HepG2 (cell line): Measurements from ENCODE around the gene TRAPPC5. TPM values are rescaled to one million over a fixed set of nuclear protein-coding genes. Genes with fewer than 3 reads are reported as not detected.

ENCODE experiments used
- ATAC-seq: fragments of 200-7000 bp; cut with Tn5 transposase; 3 replicates; pipeline ENCODE4 v1.9.1; 2020; ENCODE audit warnings: mild to moderate bottlenecking, moderate library complexity
- BruUV-seq: library from RNA; stranded (reverse); fragments of 400-500 nt; replicated peaks from 2 replicates; lab custom pipeline; 2021; lab: Mats Ljungman, UMichigan
- CTCF ChIA-PET: fragments of 300-600 bp; formaldehyde crosslinking; extraction: SDS; loops from one replicate; lab custom pipeline; 2021; ENCODE audit warnings: low total read pairs, inconsistent platforms, low intra/inter-chr PET ratio; lab: Yijun Ruan, JAX
- POLR2A ChIA-PET: fragments of 350-600 bp; sonication (Branson Sonifier 250); formaldehyde crosslinking; loops from one replicate; lab custom pipeline; 2020; ENCODE audit warnings: antibody characterized with exemption, inconsistent platforms; lab: Yijun Ruan, JAX
- DNase-seq: peaks from one replicate; pipeline ENCODE4 v3.0.0-alpha.2; 2015; ENCODE audit warnings: low spot score
- FAIRE-seq: peaks from 3 replicates; lab custom pipeline; 2011; peaks lifted over from hg19 to GRCh38; lab: Jason Lieb, UNC
- H2AFZ ChIP-seq: one replicate; pipeline ENCODE4 v1.6.1; 2011; ENCODE audit warnings: low read length, inconsistent platforms
- H3K27ac ChIP-seq: fragments of 300-600 bp; 3 replicates; pipeline ENCODE4 v1.8.0; 2011; ENCODE audit warnings: mixed run types, mild to moderate bottlenecking, mixed read lengths, low read length, inconsistent platforms; ENCODE audit not compliant: insufficient read depth; ENCODE audit errors: extremely low read length
- H3K27me3 ChIP-seq, 2 experiments: fragments of 200-600 bp in 1 of 2; 2 replicates in 1 of 2; 3 replicates in 1 of 2; pipeline versions ENCODE4 v1.6.0 to v1.8.0; 2011; ENCODE audit warnings: low read length in 2 of 2, mild to moderate bottlenecking in 2 of 2, moderate library complexity in 2 of 2, inconsistent platforms in 1 of 2; ENCODE audit not compliant: insufficient read depth in 2 of 2, control insufficient read depth in 1 of 2
- H3K36me3 ChIP-seq, 2 experiments: fragments of 200-600 bp in 1 of 2; replicated peaks in 1 of 2; 2 replicates in 1 of 2; 3 replicates in 1 of 2; pipeline versions ENCODE4 v1.5.1 to v1.8.0; 2011; ENCODE audit warnings: low read length in 2 of 2, inconsistent platforms in 1 of 2; ENCODE audit not compliant: insufficient read depth in 2 of 2, control insufficient read depth in 1 of 2
- H3K4me1 ChIP-seq: 2 replicates; pipeline ENCODE4 v1.5.1; 2012; ENCODE audit warnings: low read length, inconsistent platforms; ENCODE audit not compliant: insufficient read depth
- H3K4me2 ChIP-seq: 2 replicates; pipeline ENCODE4 v1.6.0; 2011; ENCODE audit warnings: low read depth, low read length, inconsistent platforms
- H3K4me3 ChIP-seq, 3 experiments: fragments of 200-600 bp in 1 of 3; sonication (generic), shearing (Covaris generic) in 1 of 3; replicated peaks in 1 of 3; 2 replicates each; pipeline ENCODE4 v1.5.1; 2011 to 2016; ENCODE audit warnings: low read length in 3 of 3, inconsistent platforms in 2 of 3, low read depth in 2 of 3, mild to moderate bottlenecking in 2 of 3, control low read depth in 1 of 3, mixed read lengths in 1 of 3; ENCODE audit not compliant: insufficient read depth in 1 of 3
- H3K79me2 ChIP-seq: one replicate; pipeline ENCODE4 v1.6.1; 2011; ENCODE audit warnings: low read length, inconsistent platforms; ENCODE audit not compliant: insufficient read depth
- H3K9ac ChIP-seq: 2 replicates; pipeline ENCODE4 v1.6.0; 2011; ENCODE audit warnings: mild to moderate bottlenecking, low read depth, low read length, inconsistent platforms; ENCODE audit not compliant: insufficient read depth
- H3K9me3 ChIP-seq: 2 replicates; pipeline ENCODE4 v1.5.1; 2012; ENCODE audit warnings: mild to moderate bottlenecking, low read length
- H4K20me1 ChIP-seq: 2 replicates; pipeline ENCODE4 v1.6.0; 2011; ENCODE audit warnings: inconsistent platforms, mild to moderate bottlenecking, low read length, moderate library complexity; ENCODE audit not compliant: insufficient read depth
- ARID5B ChIP-seq: IDR thresholded peaks from 2 replicates; pipeline ENCODE4 v1.4.0; 2020; ENCODE audit warnings: mild to moderate bottlenecking, missing genetic modification reagents
- ATF4 ChIP-seq, 2 experiments: fragments of 450-650 bp in 1 of 2; sonication (generic) in 1 of 2; formaldehyde crosslinking; IDR thresholded peaks; 2 replicates each; pipeline versions ENCODE4 v1.5.0 to v1.8.0; 2020 to 2022; ENCODE audit warnings: mild to moderate bottlenecking in 1 of 2, missing genetic modification reagents in 1 of 2
- HMG20A ChIP-seq: IDR thresholded peaks from 2 replicates; pipeline ENCODE4 v1.6.1; 2016; ENCODE audit warnings: borderline replicate concordance
- REPIN1 ChIP-seq: sonication (generic); formaldehyde crosslinking; IDR thresholded peaks from 2 replicates; pipeline ENCODE4 v1.8.0; 2022; ENCODE audit warnings: missing genetic modification reagents, low read depth, mild to moderate bottlenecking, borderline replicate concordance
- SPEN ChIP-seq: sonication (generic); formaldehyde crosslinking; IDR thresholded peaks from 2 replicates; pipeline ENCODE4 v1.5.1; 2020; ENCODE audit warnings: low read depth, mild to moderate bottlenecking, missing genetic modification reagents
- ZMYM4 ChIP-seq: sonication (generic); formaldehyde crosslinking; IDR thresholded peaks from 2 replicates; pipeline ENCODE4 v1.8.1; 2023; ENCODE audit warnings: mild to moderate bottlenecking, missing genetic modification reagents
- ZNF124 ChIP-seq: sonication (generic); formaldehyde crosslinking; IDR thresholded peaks from 2 replicates; pipeline ENCODE4 v1.4.0; 2020; ENCODE audit warnings: missing genetic modification reagents
- ZNF773 ChIP-seq: sonication (generic); formaldehyde crosslinking; IDR thresholded peaks from 2 replicates; pipeline ENCODE4 v1.4.0; 2020; ENCODE audit warnings: missing genetic modification reagents, borderline replicate concordance
- ZNF784 ChIP-seq: sonication (generic); formaldehyde crosslinking; IDR thresholded peaks from 2 replicates; pipeline ENCODE4 v1.5.1; 2020; ENCODE audit warnings: missing genetic modification reagents, mild to moderate bottlenecking, borderline replicate concordance
- ZNF788 ChIP-seq: sonication (generic); formaldehyde crosslinking; IDR thresholded peaks from 2 replicates; pipeline ENCODE4 v1.5.0; 2020; ENCODE audit warnings: mild to moderate bottlenecking, missing genetic modification reagents, borderline replicate concordance
- ZUFSP ChIP-seq: sonication (generic); formaldehyde crosslinking; IDR thresholded peaks from 2 replicates; pipeline ENCODE4 v1.9.0; 2021; ENCODE audit warnings: missing genetic modification reagents, mild to moderate bottlenecking, borderline replicate concordance
- ZXDC ChIP-seq: sonication (generic); formaldehyde crosslinking; IDR thresholded peaks from 2 replicates; pipeline ENCODE4 v1.5.0; 2020; ENCODE audit warnings: mild to moderate bottlenecking, missing genetic modification reagents
- WGBS: methylation state at CpG from one replicate; pipeline ENCODE4 v1.1.6; 2017; ENCODE audit warnings: low lambda C conversion rate; 5-methylcytosine and 5-hydroxymethylcytosine counted together
- in situ Hi-C: cut with HindIII; loops from 2 replicates; pipeline ENCODE4 v1.10.0; 2017; ENCODE audit warnings: low pct_unique_long_range_greater_than_20kb; ENCODE audit not compliant: extremely low pct_ligation_motif_present
- intact Hi-C: fragments of 100-400 bp; cut with micrococcal nuclease; formaldehyde crosslinking; loops from one replicate; pipeline ENCODE4 v1.10.0; 2022; ENCODE audit not compliant: unreplicated experiment
- polyA plus RNA-seq, 8 experiments: library from polyadenylated mRNA; depleted of rRNA in 3 of 8; stranded (reverse) in 7 of 8; unstranded in 1 of 8; fragments of >200 nt; fragmentation: Illumina TruSeq in 4 of 8; extraction: Trizol in 4 of 8; gene quantifications; 2 replicates each; pipeline versions ENCODE4 v1.2.1 to v1.2.3, GENCODE V29; 2011 to 2016; ENCODE audit warnings: low read depth in 4 of 8, missing spikeins in 1 of 8, mixed read lengths in 1 of 8; ENCODE audit not compliant: insufficient read depth in 1 of 8
- total RNA-seq, 5 experiments: library from RNA; depleted of rRNA; stranded (reverse); fragments of >200 nt; fragmentation: Illumina TruSeq; extraction: Trizol; gene quantifications; 2 replicates each; pipeline ENCODE4 v1.2.3, GENCODE V29; 2016; ENCODE audit warnings: low read depth in 1 of 5

TRAPPC5 gene
- total and polyA plus RNA-seq, 2 of the 13 experiments (the other 11 are each of a cell fraction or from before 2014, with no cell fraction given), result 38.5 to 78.7 TPM

- Histone ChIP-seq H2AFZ (no peak within 1 kb of the TSS), H3K4me1 (peaks cover 23% of the 10 kb centered on the region), H3K79me2 (peaks cover 7% of the 10 kb centered on the region), H3K36me3 (peaks cover 0 to 1% of the 10 kb centered on the region in 2 experiments; a peak in 2 of 5 replicates), H4K20me1 (no peaks in the 10 kb centered on the region; the same call in 1 of the 2 replicates), H3K9me3 (no peaks in the 10 kb centered on the region), H3K27me3 (no peaks in the 10 kb centered on the region; a peak in 1 of 5 replicates), H3K27ac (peak within 1 kb of the TSS; percentile 61), H3K4me3 (peak within 1 kb of the TSS; percentile 93 to 96 (median 95)), H3K4me2 (peak within 1 kb of the TSS; percentile 78), H3K9ac (peak within 1 kb of the TSS; percentile 85)
- WGBS, result 12% methylated on average over 24 of the region's 61 CpGs
- intact Hi-C loops (no loop called here), in situ Hi-C loops (no loop called here)
- FAIRE-seq, result no peak
- ATAC-seq, result peak; percentile 80
- POLR2A ChIA-PET, result interaction anchor here (0.7 to 1.5 kb wide), 3 partner anchors 15 to 44 kb away, joined by 4 to 12 read pairs (median 7); partner anchors contain the start of genes CAMSAP3 and TRAPPC5
- BruUV-seq, result no TSS peak
- DNase-seq, result peak; percentile 61
- CTCF ChIA-PET, result no interaction called here
- TF ChIP-seq ZUFSP (CRISPR knock-in tag) (no peak), ZMYM4 (CRISPR knock-in tag) (no peak), SPEN (CRISPR knock-in tag) (peak; percentile 72; the same call in 1 of the 2 replicates), HMG20A (CRISPR knock-in tag) (no peak), ZNF124 (no peak), ZXDC (CRISPR knock-in tag) (0 out of 2 replicates have a peak, but pooled peaks have one; percentile 37), ZNF784 (CRISPR knock-in tag) (peak; percentile 18; the same call in 1 of the 2 replicates), ZNF788 (CRISPR knock-in tag) (peak; percentile 75; the same call in 1 of the 2 replicates), ARID5B (CRISPR knock-in tag) (no peak), ZNF773 (CRISPR knock-in tag) (peak; percentile 89; the same call in 1 of the 2 replicates), ATF4 (CRISPR knock-in tag; IDR thresholded peaks at IDR 0.05) (no peak), REPIN1 (CRISPR knock-in tag) (no peak)
These were observed 43.8 kb upstream of the TRAPPC5 start, which contains the start of gene STXBP2 for GRCh38 chr19:7636691-7637373. Gene STXBP2, plus strand, starts transcription at chr19:7637110. Its CDS starts 40 bp downstream, at chr19:7637150.
